Stimulated activated CD4-positive, alpha-beta T cell treated with anti-CD3 and anti-CD28 coated beads, Interleukin-1b, Interleukin-23, amount 100 ng/mL, for 1 hour (primary cell): Measurements from ENCODE around the gene REXO4.
A peak's percentile ranks its signal among the peaks of the same experiment; 100 is the strongest.

Source experiments
- DNase-seq, 2 donors: peaks; one replicate each; pipeline ENCODE4 v3.0.0-alpha.2; 2020; ENCODE audit warnings: low read depth in 2 of 2

Gene REXO4, protein sequence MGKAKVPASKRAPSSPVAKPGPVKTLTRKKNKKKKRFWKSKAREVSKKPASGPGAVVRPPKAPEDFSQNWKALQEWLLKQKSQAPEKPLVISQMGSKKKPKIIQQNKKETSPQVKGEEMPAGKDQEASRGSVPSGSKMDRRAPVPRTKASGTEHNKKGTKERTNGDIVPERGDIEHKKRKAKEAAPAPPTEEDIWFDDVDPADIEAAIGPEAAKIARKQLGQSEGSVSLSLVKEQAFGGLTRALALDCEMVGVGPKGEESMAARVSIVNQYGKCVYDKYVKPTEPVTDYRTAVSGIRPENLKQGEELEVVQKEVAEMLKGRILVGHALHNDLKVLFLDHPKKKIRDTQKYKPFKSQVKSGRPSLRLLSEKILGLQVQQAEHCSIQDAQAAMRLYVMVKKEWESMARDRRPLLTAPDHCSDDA

DNA sequence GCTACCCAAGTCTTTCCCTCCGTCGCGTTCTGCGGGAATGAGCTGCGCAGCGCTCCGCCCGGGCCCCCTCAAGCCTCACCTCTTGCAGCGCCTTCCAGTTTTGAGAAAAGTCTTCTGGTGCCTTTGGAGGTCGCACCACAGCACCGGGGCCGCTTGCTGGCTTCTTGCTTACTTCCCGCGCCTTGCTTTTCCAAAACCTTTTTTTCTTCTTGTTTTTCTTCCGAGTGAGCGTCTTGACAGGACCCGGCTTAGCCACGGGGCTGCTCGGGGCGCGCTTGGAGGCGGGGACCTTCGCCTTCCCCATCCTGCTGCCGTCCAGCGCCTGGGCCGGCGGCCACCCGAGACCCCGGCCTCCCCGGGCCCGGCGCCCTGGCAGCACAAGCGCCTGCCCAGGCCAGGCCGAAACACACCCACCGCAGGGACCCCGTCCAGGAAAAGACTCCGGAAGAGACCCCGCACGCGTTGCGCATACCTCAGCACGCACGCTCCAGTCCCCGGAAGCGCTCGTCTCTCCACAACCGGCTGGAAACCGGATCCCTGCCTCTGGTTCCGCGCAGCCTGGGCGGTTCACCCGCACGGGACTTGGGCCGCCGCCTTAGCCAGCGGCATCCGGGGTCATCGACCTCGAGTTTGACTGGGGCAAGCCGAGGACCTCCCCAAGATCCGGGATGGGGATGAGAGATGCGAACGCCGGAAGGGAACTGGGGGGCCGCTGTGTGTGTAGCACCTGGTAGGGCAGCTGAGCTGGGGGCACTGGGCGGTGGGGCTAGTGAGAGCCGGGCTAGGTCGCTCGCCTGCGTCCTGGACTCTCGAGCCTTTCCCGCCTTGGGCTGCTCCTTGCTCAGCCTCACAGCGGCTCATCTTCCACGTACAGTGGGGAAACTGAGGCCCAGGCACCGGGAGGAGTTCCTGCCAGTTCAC is at the start of gene REXO4:
Gene REXO4 (minus strand): TSS at position 470 of the 921 bp plus-strand sequence. CDS start 166 bp downstream, at position 304.
- peak; percentile 51 to 66 for DNase-seq

DNA sequence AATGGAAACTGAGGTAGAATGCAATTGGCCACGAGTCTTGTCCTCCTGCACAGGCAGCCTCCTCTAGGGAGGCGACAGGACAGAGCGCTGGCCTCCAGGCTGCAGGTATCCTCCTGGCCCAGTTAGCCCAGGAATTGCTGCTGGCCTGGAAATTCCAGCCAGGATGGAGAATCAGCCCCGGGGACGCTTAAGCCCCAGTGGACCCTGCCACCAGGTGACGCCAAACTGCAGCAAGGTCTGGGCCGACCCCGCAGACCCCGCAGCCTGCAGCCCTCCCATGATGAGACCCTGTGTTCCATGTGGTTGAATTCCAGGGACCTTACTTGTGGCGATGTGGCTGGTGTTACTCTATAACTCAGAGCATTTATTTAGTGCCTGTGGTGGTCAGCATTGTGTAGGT is 49.3 kb upstream of the REXO4 start:
- no peak for DNase-seq

DNA sequence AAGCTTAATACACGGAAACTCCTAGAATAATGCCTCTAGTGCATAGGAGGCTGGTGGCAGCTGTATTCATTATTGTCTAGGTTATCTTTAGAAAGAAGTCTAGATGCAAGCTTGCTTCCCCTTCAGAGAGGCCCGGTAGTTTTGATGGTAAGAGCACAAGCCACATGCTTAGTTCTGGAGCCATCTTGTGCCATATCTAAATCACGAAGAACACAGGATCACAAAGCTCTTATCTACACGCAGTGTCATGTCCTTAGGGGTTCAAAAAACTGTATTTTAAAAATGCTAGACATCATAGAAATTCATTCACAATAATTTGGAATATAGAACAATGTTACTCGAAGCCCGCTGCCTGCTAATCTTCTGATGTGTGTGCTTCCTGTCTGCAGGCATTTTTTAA is 48.2 kb upstream of the REXO4 start:
- no peak for DNase-seq

DNA sequence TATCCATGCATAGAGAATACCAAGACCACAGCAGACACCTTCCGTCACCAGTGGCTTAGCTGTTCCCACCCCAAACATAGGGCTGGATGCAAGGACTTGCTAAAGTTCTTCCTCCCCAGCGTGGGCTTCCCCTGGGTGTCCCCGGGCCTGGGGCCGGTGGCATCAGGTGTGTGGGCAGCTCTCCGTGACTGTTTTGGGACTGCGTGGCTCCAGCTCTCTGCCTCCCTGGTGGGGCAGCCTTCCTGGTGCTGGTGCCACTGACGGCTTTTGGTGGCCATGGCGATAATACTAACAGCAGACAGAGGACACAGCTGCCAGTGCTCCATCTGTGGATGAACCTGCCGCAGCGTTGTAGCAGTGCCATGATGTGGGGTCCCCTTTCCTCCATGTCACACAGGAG is 46.8 kb upstream of the REXO4 start:
- no peak for DNase-seq

DNA sequence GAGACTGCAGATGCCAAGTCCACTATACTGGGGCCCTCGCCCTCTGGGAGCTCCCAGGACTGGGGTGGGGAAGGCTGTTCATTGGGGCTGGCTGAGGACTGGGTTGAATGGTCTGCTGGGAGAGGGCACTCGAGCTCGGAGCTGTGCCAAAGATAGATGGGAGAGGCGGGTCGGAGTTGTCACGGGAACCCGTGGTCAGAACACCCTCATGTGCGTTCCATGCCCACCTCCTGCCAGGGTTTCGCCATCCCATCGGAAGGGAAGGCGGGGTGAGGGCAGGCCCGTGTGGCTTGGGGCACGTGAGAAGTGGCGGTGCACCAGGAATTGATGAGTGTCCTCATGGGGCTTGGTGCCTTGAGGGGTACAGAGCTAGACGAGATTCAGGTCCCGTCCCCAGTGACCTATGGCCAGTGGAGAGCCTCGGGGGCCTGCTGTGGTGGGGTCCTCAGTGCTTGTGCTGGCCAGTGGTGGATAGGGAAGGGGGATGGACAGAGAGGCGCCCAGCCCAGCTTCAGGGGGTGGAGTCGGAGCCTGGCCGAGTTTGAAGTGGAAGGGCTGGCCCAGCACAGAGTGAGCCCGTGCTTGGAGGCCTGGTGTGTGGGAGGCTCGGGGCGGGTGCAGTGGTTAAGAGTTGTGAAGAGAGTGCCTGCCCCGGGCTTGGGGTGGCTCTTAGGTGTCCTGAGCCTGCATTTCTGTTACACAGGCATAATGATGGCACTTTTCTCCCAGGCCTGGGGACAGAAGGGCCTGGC is 46.2 kb upstream of the REXO4 start:
- no peak for DNase-seq

DNA sequence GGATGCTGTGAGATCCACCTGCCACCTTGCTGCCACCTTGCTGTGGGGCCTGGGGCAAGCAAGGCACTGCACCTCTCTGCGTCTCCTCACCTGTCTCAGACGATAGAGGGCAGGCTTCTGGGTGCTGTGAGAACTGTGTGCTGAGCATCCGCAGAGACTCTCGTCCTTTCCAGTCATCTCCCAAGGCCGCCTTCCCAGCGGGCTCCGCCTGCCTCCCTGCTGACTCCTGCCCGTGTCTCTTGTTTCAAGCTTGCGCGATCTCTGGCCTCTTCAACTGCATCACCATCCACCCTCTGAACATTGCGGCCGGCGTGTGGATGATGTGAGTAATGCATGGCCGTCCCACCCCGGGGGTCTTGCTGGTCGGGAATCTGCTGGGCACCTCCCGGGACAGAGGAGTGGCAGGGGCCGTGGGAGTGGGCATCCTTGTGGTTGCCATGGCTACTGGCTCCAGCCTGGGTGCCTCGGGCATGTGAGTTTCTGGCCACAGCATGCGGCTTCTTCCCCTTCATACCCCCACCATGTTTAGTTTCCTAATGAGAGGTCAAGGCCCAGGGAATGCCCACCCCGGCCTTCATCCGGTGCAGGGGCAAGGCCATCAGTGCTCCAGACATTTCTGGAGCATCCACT is 45.5 kb upstream of the REXO4 start:
- no peak for DNase-seq

DNA sequence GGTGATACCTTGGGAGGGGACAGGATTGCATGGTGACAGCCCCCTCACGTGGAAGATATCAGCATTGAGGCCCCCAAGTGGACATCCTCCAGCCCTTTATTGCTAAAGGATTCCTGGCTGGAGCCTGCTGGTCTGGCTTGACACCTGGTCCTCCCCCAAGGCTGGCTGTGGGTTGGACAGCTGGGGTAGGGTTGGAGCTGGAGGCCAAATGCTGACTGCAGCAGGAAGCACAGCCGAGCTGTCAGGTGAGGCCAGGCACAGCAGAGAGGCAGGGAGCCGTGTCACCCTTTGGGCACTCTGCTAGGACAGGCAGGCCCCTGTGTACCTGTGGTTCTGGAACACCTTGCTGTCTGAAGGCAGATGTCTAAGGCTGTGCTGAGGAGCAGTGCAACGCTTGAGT is 44.2 kb upstream of the REXO4 start:
- DNase-seq: no peak

DNA sequence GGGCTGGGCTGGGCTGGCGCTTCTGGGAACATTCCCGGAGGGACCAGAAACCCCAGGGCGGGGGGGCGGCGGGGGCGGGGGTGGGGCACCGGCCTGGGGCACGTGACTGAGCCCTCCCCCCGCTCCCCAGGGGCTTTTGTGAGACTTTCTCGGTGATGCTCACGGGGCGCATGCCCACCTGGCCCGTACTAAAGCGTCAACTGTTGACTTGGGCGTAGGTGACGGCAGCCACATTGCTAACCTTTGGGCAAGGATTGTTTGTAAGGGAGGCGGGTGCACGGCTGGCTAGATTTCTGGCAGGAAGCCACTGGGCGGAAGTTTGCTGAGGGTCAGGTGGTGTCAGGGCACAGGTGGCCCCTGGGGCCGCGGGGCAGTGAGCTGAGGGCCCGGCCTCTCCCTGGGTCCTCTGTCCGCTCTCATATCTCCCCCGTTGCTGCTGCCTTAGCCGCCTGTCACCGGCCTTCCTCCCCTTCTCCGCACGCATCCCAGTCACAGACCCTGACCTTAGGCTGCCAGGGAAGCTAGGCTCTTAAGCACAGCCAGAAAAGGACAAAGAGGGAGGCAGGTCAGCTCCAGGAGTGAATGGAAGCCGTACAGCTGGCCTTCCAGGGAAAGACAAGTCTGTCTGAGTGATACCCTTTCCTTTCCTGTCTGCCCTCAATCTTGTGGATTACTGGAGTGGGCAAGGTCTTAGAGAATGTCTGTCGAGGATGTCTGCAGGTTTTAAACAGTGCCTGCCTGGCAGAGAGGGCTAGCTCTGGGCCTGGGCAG is 42.8 kb upstream of the REXO4 start:
- no peak for DNase-seq

DNA sequence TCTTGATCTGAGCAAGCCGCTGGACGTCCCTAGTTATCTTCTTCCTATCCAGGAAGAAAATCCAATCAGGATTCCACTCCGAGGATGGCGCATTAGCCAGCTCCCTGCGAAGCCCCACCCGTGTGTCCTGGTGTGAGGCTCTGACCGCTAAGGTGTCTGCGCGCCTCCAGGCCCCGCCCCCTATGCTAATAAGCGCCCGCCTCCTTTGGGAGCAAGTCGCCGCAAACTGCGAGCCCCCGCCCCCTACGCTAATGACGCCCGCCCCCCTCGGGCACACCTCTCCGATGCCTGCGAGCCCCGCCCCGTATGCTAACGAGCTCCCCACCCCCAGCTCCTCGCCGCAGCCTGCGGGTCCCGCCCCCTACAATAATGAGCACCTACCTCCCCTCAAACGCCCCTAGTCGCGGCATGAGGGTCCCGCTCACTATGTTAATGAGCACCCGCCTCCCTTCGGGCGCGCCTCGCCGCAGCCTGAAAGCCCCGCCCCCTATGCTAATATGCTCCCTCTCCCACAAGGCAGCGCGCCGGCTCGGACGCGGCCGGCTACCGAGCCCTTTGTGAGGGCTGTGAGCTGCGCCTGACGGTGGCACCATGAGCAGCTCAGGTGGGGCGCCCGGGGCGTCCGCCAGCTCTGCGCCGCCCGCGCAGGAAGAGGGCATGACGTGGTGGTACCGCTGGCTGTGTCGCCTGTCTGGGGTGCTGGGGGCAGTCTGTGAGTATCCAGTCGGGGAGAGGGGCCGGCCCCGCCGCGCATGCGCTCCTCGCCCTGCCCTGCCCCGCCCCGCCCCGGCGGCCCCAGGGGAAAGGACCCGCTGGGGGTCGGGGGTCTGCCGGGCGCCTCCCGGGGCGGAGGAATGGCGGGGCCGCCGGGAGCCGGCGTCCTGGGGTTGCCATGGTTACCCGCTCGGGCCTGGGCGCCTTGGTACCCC is 41.9 kb upstream of the REXO4 start, which contains the start of gene CACFD1:
Gene CACFD1 (plus strand): TSS at position 503 of the 929 bp plus-strand sequence. CDS start 89 bp downstream, at position 592.
- peak; percentile 77 to 88 for DNase-seq

DNA sequence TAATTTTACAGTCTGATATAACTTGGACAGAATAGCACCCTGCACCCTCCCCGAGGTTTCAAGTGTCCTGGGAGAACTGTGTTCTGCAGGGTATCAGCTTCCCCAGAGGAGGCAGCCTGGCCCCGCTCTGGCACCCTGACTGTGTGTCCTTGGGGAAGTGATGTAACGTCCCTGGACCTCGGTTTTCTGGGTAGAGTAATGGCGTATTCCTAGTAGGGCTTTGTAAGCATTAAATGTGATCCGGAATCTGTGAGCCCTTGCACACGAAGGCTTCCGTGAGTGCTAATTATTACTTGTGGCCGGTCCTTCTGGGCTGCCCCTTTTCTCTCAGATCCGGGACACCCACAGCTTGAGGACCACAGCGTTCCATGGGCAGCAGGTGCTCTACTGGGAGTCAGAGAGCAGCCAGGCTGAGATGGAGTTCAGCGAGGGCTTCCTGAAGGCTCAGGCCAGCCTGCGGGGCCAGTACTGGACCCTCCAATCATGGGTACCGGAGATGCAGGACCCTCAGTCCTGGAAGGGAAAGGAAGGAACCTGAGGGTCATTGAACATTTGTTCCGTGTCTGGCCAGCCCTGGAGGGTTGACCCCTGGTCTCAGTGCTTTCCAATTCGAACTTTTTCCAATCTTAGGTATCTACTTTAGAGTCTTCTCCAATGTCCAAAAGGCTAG is 41.0 kb upstream of the REXO4 start:
- no peak for DNase-seq

DNA sequence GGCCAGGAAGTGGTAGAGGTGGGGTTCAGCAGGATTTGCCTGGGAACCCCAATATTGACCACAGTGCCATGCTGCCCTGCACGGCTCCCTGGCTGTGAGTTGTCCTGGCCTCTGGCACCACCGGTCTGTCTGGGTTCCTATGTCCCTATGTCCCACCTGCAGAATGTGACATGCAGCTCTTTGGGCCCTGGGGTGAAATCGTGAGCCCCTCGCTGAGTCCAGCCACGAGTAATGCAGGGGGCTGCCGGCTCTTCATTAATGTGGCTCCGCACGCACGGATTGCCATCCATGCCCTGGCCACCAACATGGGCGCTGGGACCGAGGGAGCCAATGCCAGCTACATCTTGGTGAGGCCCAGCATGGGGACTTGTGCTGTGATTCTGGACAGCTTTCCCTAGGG is 39.9 kb upstream of the REXO4 start:
- DNase-seq: no peak

DNA sequence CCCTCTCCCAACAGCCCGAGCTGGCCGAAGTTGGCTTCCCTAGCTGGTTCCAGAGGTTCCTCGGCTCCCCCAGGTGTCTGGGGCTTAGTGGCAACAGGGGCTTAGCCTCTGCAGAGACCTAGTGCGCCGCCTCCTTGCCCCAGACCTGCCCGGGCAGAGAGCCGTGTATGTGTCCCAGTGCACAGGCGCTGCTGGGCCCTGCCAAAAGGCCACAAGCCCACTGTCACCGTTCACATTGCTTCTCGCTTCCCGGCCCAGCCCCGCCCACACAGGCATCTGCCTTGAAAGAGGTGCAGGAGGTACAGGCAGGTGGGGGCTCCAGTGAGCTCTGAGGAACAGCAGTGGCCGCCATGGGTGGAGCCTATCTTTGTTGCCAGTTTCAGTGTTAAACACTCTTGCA is 39.4 kb upstream of the REXO4 start:
- DNase-seq: no peak

DNA sequence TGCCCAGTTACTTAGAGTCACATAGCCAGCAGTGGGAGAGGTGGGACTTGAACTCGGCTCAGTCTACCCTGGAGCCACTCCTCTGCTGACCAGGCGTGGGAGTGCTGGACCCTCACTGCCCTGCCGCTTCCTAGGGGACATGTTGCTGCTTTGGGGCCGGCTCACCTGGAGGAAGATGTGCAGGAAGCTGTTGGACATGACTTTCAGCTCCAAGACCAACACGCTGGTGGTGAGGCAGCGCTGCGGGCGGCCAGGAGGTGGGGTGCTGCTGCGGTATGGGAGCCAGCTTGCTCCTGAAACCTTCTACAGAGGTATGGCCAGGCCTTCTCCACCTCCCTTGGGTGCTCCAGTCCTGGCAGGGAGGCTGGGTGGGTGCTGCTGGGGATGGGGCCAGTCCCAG is 38.6 kb upstream of the REXO4 start:
- DNase-seq: no peak

DNA sequence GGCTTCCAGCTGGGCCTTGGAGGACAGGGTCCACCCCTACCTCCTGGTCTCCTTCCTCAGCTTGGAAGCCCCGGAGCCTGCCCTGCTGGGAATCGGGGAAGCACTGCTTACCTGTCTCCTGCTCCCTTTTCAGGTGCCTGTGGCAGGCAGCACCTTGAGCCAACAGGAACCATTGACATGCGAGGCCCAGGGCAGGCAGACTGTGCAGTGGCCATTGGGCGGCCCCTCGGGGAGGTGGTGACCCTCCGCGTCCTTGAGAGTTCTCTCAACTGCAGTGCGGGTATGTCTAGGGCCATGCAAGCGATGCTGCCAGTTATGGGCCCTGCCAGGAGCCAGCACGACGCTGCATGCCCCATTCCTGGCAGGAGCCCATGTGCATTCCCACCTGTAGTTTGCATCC is 38.1 kb upstream of the REXO4 start:
- no peak for DNase-seq

DNA sequence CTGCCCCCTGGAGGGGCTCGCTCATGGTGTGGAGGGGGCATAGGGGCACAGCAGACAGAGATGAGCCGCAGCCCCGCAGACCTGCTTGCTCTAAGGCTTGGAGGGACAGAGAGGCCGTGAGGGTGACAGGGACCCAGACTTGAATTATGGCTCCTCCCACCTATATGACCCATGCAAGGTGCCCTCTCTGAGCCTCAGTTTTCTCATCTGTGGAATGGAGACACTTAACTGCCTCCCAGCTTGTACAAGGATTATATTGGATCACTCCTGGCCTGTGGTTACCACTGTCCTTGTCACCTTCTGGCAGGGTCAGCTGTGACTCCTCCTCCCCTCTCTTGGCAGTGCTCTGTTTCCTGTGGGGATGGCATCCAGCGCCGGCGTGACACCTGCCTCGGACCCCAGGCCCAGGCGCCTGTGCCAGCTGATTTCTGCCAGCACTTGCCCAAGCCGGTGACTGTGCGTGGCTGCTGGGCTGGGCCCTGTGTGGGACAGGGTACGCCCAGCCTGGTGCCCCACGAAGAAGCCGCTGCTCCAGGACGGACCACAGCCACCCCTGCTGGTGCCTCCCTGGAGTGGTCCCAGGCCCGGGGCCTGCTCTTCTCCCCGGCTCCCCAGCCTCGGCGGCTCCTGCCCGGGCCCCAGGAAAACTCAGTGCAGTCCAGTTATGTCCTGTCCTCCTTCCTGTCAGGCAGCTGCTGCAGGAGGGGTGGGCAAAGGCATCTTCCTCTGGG is 37.3 kb upstream of the REXO4 start:
- DNase-seq: no peak

DNA sequence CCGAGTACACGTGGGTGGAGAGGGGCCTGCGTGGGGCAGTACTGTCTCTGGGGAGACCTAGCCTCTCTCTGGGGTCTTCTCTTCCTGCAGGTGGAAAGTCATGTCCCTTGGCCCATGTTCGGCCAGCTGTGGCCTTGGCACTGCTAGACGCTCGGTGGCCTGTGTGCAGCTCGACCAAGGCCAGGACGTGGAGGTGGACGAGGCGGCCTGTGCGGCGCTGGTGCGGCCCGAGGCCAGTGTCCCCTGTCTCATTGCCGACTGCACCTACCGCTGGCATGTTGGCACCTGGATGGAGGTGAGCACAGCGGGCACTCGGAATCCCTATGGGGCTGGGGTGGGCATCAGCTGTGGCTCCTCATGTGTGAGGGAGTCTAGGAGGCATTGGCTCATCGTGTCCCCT is 36.5 kb upstream of the REXO4 start:
- no peak for DNase-seq

DNA sequence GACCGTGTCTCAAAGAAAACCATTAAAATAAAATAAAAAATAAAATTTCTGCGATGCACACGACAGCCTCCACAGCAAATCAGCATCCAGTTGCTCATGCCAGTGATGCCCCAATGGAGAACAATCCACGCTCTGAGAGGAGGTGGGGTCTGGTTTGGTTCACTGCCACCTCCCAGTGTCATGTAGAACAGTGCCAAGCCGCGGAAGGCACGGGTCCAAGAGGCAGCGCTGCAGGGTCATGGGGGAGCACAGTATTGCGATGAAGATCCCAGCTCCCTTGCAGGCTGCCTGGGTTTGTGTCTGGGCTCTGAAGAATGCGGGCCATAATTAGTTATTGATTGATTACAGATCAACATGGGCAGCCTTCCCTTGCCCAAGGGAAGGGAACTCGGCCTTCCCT is 35.8 kb upstream of the REXO4 start:
- DNase-seq: no peak

DNA sequence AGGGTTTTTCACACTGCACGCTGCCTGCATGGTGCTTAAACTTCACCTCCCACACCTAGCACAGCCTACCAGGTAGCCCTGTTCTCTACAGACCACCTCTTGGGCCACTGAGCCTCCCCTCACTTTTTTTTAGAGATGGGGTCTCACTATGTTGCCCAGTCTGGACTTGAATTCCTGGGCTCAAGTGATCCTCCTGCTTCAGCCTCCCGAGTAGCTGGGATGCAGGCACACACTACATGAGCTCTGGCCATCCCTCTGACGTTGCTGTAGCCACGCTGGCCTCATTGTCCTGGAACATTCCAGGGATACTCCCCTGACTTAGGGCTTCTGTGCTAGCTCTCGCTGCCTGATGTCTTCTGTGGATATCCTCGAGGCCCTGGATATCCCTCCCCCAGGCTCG is 34.8 kb upstream of the REXO4 start:
- no peak for DNase-seq
